T-helper 1 cell (primary cell): ENCODE measurements around the gene SLC50A1.
"Not testable (repeated sequence)": the region's sequence is repeated elsewhere in the genome, so short reads cannot be mapped to it uniquely, and the experiment has no call there.

Experiments used
- DNase-seq, 5 donors: peaks; one replicate each; pipeline ENCODE4 v3.0.0-alpha.2; 2012 to 2020

SLC50A1 gene

GRCh38 chr1:155117610-155118009 is 18.0 kb upstream of the SLC50A1 start:
- DNase-seq, result no peak

GRCh38 chr1:155118090-155118489 is 17.6 kb upstream of the SLC50A1 start:
- not testable (repeated sequence) for DNase-seq

- DNase-seq, result no peak
These were observed 15.4 kb upstream of the SLC50A1 start for GRCh38 chr1:155120253-155120652.

- no peak for DNase-seq
These were observed 14.4 kb upstream of the SLC50A1 start for GRCh38 chr1:155121249-155121648.

GRCh38 chr1:155122308-155122707 is 13.3 kb upstream of the SLC50A1 start:
- no peak for DNase-seq

GRCh38 chr1:155123801-155124200 is 11.9 kb upstream of the SLC50A1 start:
- DNase-seq, result no peak

- DNase-seq, result no peak
These were observed 10.9 kb upstream of the SLC50A1 start for GRCh38 chr1:155124503-155125463.

GRCh38 chr1:155125511-155125945 is 10.1 kb upstream of the SLC50A1 start:
- DNase-seq, result no peak

GRCh38 chr1:155125946-155126555 is 9.6 kb upstream of the SLC50A1 start:
- DNase-seq, result no peak

GRCh38 chr1:155126556-155127104 is 9.0 kb upstream of the SLC50A1 start:
- peak in 1 of 5 donors; percentile 32 for DNase-seq

GRCh38 chr1:155127105-155127966 is 8.3 kb upstream of the SLC50A1 start, which contains the start of gene EFNA1:
TSS of gene EFNA1 (plus strand) at chr1:155127876. CDS start at chr1:155127978, 102 bp downstream.
- DNase-seq, result peak in 2 of 5 donors; percentile 32 to 39

GRCh38 chr1:155127967-155128754 is 7.5 kb upstream of the SLC50A1 start:
- DNase-seq, result no peak

- no peak for DNase-seq
These were observed 6.7 kb upstream of the SLC50A1 start for GRCh38 chr1:155128755-155129473.

GRCh38 chr1:155130272-155131006 is 5.2 kb upstream of the SLC50A1 start:
- DNase-seq, result no peak

- DNase-seq, result no peak
These were observed 4.4 kb upstream of the SLC50A1 start for GRCh38 chr1:155131285-155131684.

- DNase-seq, result no peak
These were observed 3.8 kb upstream of the SLC50A1 start for GRCh38 chr1:155131856-155132255.

- no peak for DNase-seq
These were observed 1.8 kb upstream of the SLC50A1 start for GRCh38 chr1:155133799-155134281.

- no peak for DNase-seq
These were observed 1.3 kb upstream of the SLC50A1 start for GRCh38 chr1:155134322-155134721.

GRCh38 chr1:155134880-155135414 is 705 bp upstream of the SLC50A1 start:
- DNase-seq, result peak in 2 of 5 donors; percentile 26 to 34

GRCh38 chr1:155136748-155137147 is 1.1 kb downstream of the SLC50A1 start:
- DNase-seq, result peak in 1 of 5 donors; percentile 82
